Large intestine (tissue), 3 donors: ENCODE data around the gene SRL. TPM values are rescaled to one million over a fixed set of nuclear protein-coding genes. Genes with fewer than 3 reads are reported as not detected.

Experiments used
- DNase-seq, 2 donors: peaks; one replicate each; pipeline versions ENCODE4 v3.0.0 to v3.0.0-alpha.2; 2013
- H3K27ac ChIP-seq: one replicate; pipeline ENCODE4 v1.5.1; 2013; ENCODE audit warnings: low read length
- H3K27me3 ChIP-seq: 2 replicates; pipeline ENCODE4 v1.6.1; 2013; ENCODE audit warnings: low read length; ENCODE audit not compliant: control insufficient read depth, insufficient read depth
- H3K36me3 ChIP-seq: 2 replicates; pipeline ENCODE4 v1.6.1; 2013; ENCODE audit warnings: low read length; ENCODE audit not compliant: control insufficient read depth, insufficient read depth
- H3K4me1 ChIP-seq: one replicate; pipeline ENCODE4 v1.6.1; 2013; ENCODE audit warnings: low read length; ENCODE audit not compliant: control insufficient read depth, insufficient read depth
- H3K4me3 ChIP-seq: one replicate; pipeline ENCODE4 v1.5.1; 2013; ENCODE audit warnings: low read length
- H3K9me3 ChIP-seq: one replicate; pipeline ENCODE4 v1.6.1; 2013; ENCODE audit warnings: mild to moderate bottlenecking, low read depth, low read length, moderate library complexity; ENCODE audit not compliant: control insufficient read depth
- WGBS: methylation state at CpG from one replicate; pipeline ENCODE4 v1.1.5; 2013; ENCODE audit warnings: low lambda C conversion rate; ENCODE audit not compliant: insufficient coverage; 5-methylcytosine and 5-hydroxymethylcytosine counted together
- polyA plus RNA-seq: library from polyadenylated mRNA; unstranded; fragments of 120-200 nt; gene quantifications from one replicate; pipeline ENCODE4 v1.2.1, GENCODE V29; 2013

Gene SRL
- polyA plus RNA-seq, 1 donor: 2.3 TPM

GRCh38 chr16:4183237-4184037, 58.4 kb downstream of the SRL start:
- H3K4me3 ChIP-seq: peak overlapping the region; percentile 78
- H3K4me1 ChIP-seq: peaks cover 7% of the 10 kb centered on the region
- WGBS: no CpG with 5 or more reads among the region's 85 CpGs
- H3K27me3 ChIP-seq: peaks cover 6% of the 10 kb centered on the region
- peaks cover 6% of the 10 kb centered on the region for H3K9me3 ChIP-seq
- peak overlapping the region; percentile 98 for H3K27ac ChIP-seq
- DNase-seq: peak; percentile 93 to 94
- no peaks in the 10 kb centered on the region for H3K36me3 ChIP-seq

GRCh38 chr16:4182581-4183236, 59.2 kb downstream of the SRL start:
- Histone ChIP-seq H3K4me1 (peaks cover 7% of the 10 kb centered on the region), H3K9me3 (peaks cover 6% of the 10 kb centered on the region), H3K36me3 (no peaks in the 10 kb centered on the region), H3K27ac (peak overlapping the region; percentile 98), H3K27me3 (peaks cover 6% of the 10 kb centered on the region), H3K4me3 (peak overlapping the region; percentile 78)
- DNase-seq: no peak
- WGBS: 95% methylated on average over 10 of the region's 23 CpGs

- Histone ChIP-seq H3K4me1 (peaks cover 7% of the 10 kb centered on the region), H3K36me3 (no peaks in the 10 kb centered on the region), H3K4me3 (no peak overlapping the region), H3K9me3 (peaks cover 6% of the 10 kb centered on the region), H3K27me3 (peaks cover 6% of the 10 kb centered on the region), H3K27ac (no peak overlapping the region)
- no peak for DNase-seq
- WGBS: no CpG with 5 or more reads among the region's 5 CpGs
These were observed 61.4 kb downstream of the SRL start for GRCh38 chr16:4180511-4180910.

GRCh38 chr16:4179763-4180260, 62.1 kb downstream of the SRL start:
- peaks cover 6% of the 10 kb centered on the region for H3K27me3 ChIP-seq
- H3K36me3 ChIP-seq: no peaks in the 10 kb centered on the region
- H3K9me3 ChIP-seq: peaks cover 6% of the 10 kb centered on the region
- no CpG with 5 or more reads among the region's 8 CpGs for WGBS
- H3K27ac ChIP-seq: no peak overlapping the region
- no peak for DNase-seq
- peaks cover 7% of the 10 kb centered on the region for H3K4me1 ChIP-seq
- H3K4me3 ChIP-seq: no peak overlapping the region

- no CpG with 5 or more reads among the region's 5 CpGs for WGBS
- peaks cover 1% of the 10 kb centered on the region for H3K4me1 ChIP-seq
- H3K27me3 ChIP-seq: no peaks in the 10 kb centered on the region
- peaks cover under 1% of the 10 kb centered on the region for H3K9me3 ChIP-seq
- H3K36me3 ChIP-seq: no peaks in the 10 kb centered on the region
- H3K4me3 ChIP-seq: no peak overlapping the region
- no peak overlapping the region for H3K27ac ChIP-seq
- no peak for DNase-seq
These were observed 62.9 kb downstream of the SRL start for GRCh38 chr16:4179020-4179419.

- Histone ChIP-seq H3K36me3 (no peaks in the 10 kb centered on the region), H3K27ac (no peak overlapping the region), H3K4me3 (no peak overlapping the region), H3K4me1 (no peaks in the 10 kb centered on the region), H3K9me3 (no peaks in the 10 kb centered on the region), H3K27me3 (no peaks in the 10 kb centered on the region)
- no peak for DNase-seq
- no CpG with 5 or more reads among the region's 9 CpGs for WGBS
These were observed 63.3 kb downstream of the SRL start for GRCh38 chr16:4178468-4179010.

GRCh38 chr16:4176906-4177417, 64.9 kb downstream of the SRL start:
- H3K9me3 ChIP-seq: no peaks in the 10 kb centered on the region
- H3K36me3 ChIP-seq: no peaks in the 10 kb centered on the region
- H3K27me3 ChIP-seq: no peaks in the 10 kb centered on the region
- peak; percentile 47 to 68 for DNase-seq
- no peak overlapping the region for H3K4me3 ChIP-seq
- H3K27ac ChIP-seq: peak overlapping the region; percentile 41
- H3K4me1 ChIP-seq: no peaks in the 10 kb centered on the region
- no CpG with 5 or more reads among the region's 5 CpGs for WGBS

GRCh38 chr16:4175849-4176248, 66.0 kb downstream of the SRL start:
- Histone ChIP-seq H3K27ac (no peak overlapping the region), H3K4me1 (no peaks in the 10 kb centered on the region), H3K27me3 (no peaks in the 10 kb centered on the region), H3K9me3 (no peaks in the 10 kb centered on the region), H3K4me3 (no peak overlapping the region), H3K36me3 (no peaks in the 10 kb centered on the region)
- no CpG with 5 or more reads among the region's 2 CpGs for WGBS
- DNase-seq: no peak

- Histone ChIP-seq H3K4me1 (no peaks in the 10 kb centered on the region), H3K27me3 (no peaks in the 10 kb centered on the region), H3K4me3 (no peak overlapping the region), H3K27ac (no peak overlapping the region), H3K36me3 (no peaks in the 10 kb centered on the region), H3K9me3 (no peaks in the 10 kb centered on the region)
- 74% methylated on average over 2 of the region's 3 CpGs for WGBS
- DNase-seq: no peak
These were observed 69.8 kb downstream of the SRL start for GRCh38 chr16:4172070-4172469.

GRCh38 chr16:4169415-4169814, 72.5 kb downstream of the SRL start:
- Histone ChIP-seq H3K27me3 (no peaks in the 10 kb centered on the region), H3K9me3 (no peaks in the 10 kb centered on the region), H3K27ac (no peak overlapping the region), H3K4me1 (no peaks in the 10 kb centered on the region), H3K4me3 (no peak overlapping the region), H3K36me3 (no peaks in the 10 kb centered on the region)
- 73% methylated on average over 3 of the region's 6 CpGs for WGBS
- DNase-seq: no peak
